ENCODE results near the gene RIN3. TPM values are rescaled to one million over a fixed set of nuclear protein-coding genes. Genes with fewer than 3 reads are reported as not detected.
"Not testable (repeated sequence)": the region's sequence is repeated elsewhere in the genome, so short reads cannot be mapped to it uniquely, and the experiment has no call there.

Gene RIN3
- total RNA-seq, 1 donor from 2014 or later: 70.6 TPM

DNA sequence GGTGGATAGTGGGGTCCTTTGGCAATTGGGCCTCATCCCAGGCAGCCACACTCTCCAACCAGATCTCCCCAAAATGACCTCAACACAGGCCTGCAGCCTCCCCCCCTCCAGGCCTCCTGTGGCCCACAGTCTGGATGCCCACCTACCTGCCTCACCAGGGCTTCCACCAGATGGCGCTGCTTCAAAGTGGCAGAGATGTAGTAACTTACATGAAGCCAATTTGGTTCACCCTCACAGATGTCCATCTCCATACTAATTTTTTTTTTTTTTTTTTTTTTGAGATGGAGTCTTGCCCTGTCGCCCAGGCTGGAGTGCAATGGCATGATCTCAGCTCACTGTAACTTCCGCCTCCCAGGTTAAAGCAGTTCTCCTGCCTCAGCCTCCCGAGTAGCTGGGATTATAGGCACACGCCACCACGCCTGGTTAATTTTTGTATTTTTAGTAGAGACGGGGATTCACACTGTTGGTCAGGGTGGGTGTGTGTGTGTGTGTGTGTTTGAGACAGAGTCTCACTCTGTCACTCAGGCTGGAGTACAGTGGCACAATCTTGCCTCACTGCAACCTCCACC is 201.2 kb downstream of the RIN3 start:
- H3K27ac ChIP-seq; H3K27me3 ChIP-seq (ENCODE audit: low read depth); intact Hi-C loops (cut with DNase I); H3K4me1 ChIP-seq; H3K9me3 ChIP-seq; H3K4me3 ChIP-seq: not testable (repeated sequence)
- TF ChIP-seq, protein P1, sequence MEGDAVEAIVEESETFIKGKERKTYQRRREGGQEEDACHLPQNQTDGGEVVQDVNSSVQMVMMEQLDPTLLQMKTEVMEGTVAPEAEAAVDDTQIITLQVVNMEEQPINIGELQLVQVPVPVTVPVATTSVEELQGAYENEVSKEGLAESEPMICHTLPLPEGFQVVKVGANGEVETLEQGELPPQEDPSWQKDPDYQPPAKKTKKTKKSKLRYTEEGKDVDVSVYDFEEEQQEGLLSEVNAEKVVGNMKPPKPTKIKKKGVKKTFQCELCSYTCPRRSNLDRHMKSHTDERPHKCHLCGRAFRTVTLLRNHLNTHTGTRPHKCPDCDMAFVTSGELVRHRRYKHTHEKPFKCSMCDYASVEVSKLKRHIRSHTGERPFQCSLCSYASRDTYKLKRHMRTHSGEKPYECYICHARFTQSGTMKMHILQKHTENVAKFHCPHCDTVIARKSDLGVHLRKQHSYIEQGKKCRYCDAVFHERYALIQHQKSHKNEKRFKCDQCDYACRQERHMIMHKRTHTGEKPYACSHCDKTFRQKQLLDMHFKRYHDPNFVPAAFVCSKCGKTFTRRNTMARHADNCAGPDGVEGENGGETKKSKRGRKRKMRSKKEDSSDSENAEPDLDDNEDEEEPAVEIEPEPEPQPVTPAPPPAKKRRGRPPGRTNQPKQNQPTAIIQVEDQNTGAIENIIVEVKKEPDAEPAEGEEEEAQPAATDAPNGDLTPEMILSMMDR (IDR thresholded peaks at IDR 0.05): peak; percentile 79
- peak; percentile 83 to 89 for ATAC-seq
- peak; percentile 86 for DNase-seq
- peaks cover 55% of the 10 kb centered on the region for H3K36me3 ChIP-seq

DNA sequence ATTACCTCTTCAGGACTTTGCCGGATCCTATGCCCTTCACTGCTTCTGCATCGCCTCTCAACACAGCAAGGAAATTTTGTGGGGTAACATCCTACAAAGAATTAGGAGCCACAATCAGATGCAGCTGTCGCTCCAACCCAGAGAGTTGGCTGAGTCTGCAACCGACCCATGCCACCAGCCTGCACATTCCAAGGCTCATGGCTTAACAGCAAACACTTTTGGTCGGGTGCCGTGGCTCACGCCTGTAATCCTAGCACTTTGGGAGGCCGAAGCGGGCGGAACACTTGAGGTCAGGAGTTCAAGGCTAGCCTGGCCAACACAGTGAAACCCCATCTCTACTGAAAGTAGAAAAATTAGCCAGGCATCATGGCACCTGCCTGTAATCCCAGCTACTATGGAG is 202.6 kb downstream of the RIN3 start:
- Histone ChIP-seq H3K4me1 (peaks cover 15% of the 10 kb centered on the region), H3K9me3 (no peaks in the 10 kb centered on the region), H3K27ac (no peak overlapping the region), H3K4me3 (no peak overlapping the region), H3K36me3 (peaks cover 42% of the 10 kb centered on the region), H3K27me3 (ENCODE audit: low read depth) (no peaks in the 10 kb centered on the region)
- TF ChIP-seq, protein P1 (IDR thresholded peaks at IDR 0.05): no peak
- intact Hi-C loops (cut with DNase I): no loop called here
- no peak for DNase-seq
- ATAC-seq: no peak

DNA sequence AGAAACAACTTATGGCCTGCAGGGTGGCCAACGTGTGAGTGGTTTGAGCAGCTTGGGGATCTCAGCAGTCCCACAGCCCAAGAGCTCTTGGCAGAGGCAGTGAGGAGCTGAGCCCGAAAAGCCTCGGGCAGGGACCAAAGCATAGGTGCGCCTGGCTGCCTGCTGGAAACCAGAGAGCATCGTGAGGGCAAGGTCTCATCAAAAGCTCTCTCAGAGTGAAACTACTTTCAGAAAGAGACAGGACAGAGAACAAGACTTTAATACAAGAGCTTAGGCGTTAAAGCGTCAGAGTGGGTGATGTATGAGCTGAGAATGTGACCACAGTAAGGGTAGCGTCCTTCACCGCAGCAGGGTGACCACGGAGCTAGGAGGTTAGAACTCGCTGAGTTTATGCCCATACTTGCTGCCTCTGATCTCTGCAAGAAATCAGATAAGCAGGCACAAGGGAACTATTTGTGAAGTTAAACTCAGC is 204.0 kb downstream of the RIN3 start:
- DNase-seq: no peak
- intact Hi-C loops (cut with DNase I): no loop called here
- TF ChIP-seq, protein P1 (IDR thresholded peaks at IDR 0.05): no peak
- Histone ChIP-seq H3K27me3 (ENCODE audit: low read depth) (no peaks in the 10 kb centered on the region), H3K4me1 (peaks cover 15% of the 10 kb centered on the region), H3K4me3 (no peak overlapping the region), H3K9me3 (no peaks in the 10 kb centered on the region), H3K36me3 (peaks cover 28% of the 10 kb centered on the region), H3K27ac (no peak overlapping the region)
- no peak for ATAC-seq

DNA sequence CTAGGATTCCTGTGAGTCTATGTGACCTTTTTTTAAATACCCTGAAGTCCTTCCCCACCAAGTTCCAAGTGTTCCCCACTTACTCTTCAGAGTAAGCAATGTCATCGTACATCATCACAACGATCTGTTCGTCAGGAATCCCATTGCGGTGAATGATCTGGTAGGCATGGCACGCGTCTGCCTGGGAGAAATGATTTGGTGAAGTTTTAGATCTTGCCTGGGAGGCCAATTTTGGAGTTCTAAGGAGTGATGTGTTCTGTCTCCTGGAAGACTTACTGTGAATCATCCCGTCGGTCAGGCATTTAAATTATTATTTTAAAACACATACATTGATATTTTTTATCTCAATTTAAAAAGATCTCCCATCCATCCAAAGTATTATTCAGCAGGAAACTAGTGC is 205.1 kb downstream of the RIN3 start:
- TF ChIP-seq, protein P1 (IDR thresholded peaks at IDR 0.05): no peak
- H3K36me3 ChIP-seq: peaks cover 19% of the 10 kb centered on the region
- DNase-seq (no peak), ATAC-seq (no peak)
- no peak overlapping the region for H3K27ac ChIP-seq
- H3K27me3 ChIP-seq (ENCODE audit: low read depth): no peaks in the 10 kb centered on the region
- no peaks in the 10 kb centered on the region for H3K9me3 ChIP-seq
- no peak overlapping the region for H3K4me3 ChIP-seq
- H3K4me1 ChIP-seq: peaks cover 19% of the 10 kb centered on the region
- intact Hi-C loops (cut with DNase I): no loop called here

DNA sequence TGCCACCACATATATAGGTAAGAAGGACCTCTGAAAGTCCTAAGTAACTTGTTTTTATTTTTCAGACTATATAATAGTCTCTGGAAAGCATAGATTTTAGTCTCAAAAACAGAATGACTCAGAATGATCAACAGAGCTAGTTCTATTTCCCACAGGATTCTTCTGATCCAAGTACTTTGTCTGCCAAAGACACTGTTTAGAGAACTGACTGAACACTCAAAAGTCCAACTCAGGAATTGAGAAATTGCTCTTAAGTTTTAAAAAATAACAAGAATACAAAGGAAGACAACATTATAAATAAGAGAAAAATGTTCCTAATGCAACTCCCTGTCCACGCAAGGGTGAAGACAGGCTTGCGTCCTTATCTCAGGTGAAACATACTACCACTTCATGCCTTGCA is 205.8 kb downstream of the RIN3 start:
- H3K36me3 ChIP-seq: peaks cover 11% of the 10 kb centered on the region
- no peak for DNase-seq
- TF ChIP-seq, protein P1 (IDR thresholded peaks at IDR 0.05): no peak
- H3K27ac ChIP-seq: no peak overlapping the region
- H3K27me3 ChIP-seq (ENCODE audit: low read depth): no peaks in the 10 kb centered on the region
- H3K4me1 ChIP-seq: peaks cover 26% of the 10 kb centered on the region
- no peak for ATAC-seq
- no peak overlapping the region for H3K4me3 ChIP-seq
- no peaks in the 10 kb centered on the region for H3K9me3 ChIP-seq
- intact Hi-C loops (cut with DNase I): no loop called here

Measured in lower lobe of right lung (tissue), 2 donors.